Tibial artery (tissue), 4 donors: Measurements from ENCODE around the gene BTBD16.

Experiments used
- DNase-seq, 2 donors: peaks; one replicate each; pipeline ENCODE4 v3.0.0-alpha.2; 2019
- H3K27ac ChIP-seq, 2 donors: fragments of 200-600 bp; sonication (generic) in 1 of 2; 1 replicate in 1 of 2; 2 replicates in 1 of 2; pipeline ENCODE4 v1.5.1; 2018 to 2019; ENCODE audit warnings: mild to moderate bottlenecking in 1 of 2
- H3K27me3 ChIP-seq, 2 donors: fragments of 200-600 bp; sonication (generic) in 1 of 2; one replicate each; pipeline versions ENCODE4 v1.5.1 to v1.6.0; 2016 to 2019
- H3K36me3 ChIP-seq, 3 donors: fragments of 200-600 bp; sonication (generic) in 2 of 3; one replicate each; pipeline ENCODE4 v1.5.1; 2016 to 2019; ENCODE audit warnings: mild to moderate bottlenecking in 2 of 3
- H3K4me1 ChIP-seq, 4 donors: fragments of 200-600 bp; sonication (generic) in 2 of 4; 1 replicate in 3 of 4; 2 replicates in 1 of 4; pipeline ENCODE4 v1.5.1; 2016 to 2019
- H3K4me3 ChIP-seq, 2 donors: fragments of 200-600 bp; sonication (generic) in 1 of 2; 1 replicate in 1 of 2; 2 replicates in 1 of 2; pipeline ENCODE4 v1.5.1; 2018 to 2019; ENCODE audit warnings: mild to moderate bottlenecking in 2 of 2
- H3K9me3 ChIP-seq, 3 donors: fragments of 200-600 bp; sonication (generic) in 1 of 3; one replicate each; pipeline ENCODE4 v1.5.1; 2016 to 2019
- intact Hi-C: fragments of 100-400 bp; cut with DNase I; formaldehyde crosslinking; loops from one replicate; pipeline ENCODE4 v1.15.0; 2023; ENCODE audit warnings: low total_unique reads
- TF ChIP-seq, protein P1 (sequence below), 2 experiments: fragments of 200-600 bp in 1 of 2; fragments of 450-650 bp in 1 of 2; IDR thresholded peaks; one replicate each; pipeline ENCODE4 v1.5.1; 2017 to 2019; ENCODE audit warnings: antibody characterized with exemption in 2 of 2, mild to moderate bottlenecking in 1 of 2, moderate library complexity in 1 of 2

BTBD16 gene

DNA sequence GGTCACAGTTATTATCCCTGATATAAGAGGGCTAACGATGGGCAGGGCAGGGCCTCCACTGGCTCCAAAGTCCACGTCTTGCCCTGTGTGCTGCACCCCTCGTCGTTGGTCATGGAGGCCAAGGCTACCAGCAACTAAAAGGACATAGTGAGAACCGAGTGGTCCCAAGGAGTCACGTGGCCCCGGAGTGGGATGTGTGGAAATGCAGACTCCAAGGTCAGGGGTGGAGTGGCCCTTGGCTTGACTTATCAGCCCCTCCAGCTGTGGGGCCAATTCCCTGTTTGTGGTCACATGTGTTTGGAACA, 30.7 kb downstream of the BTBD16 start:
- TF ChIP-seq, protein P1, sequence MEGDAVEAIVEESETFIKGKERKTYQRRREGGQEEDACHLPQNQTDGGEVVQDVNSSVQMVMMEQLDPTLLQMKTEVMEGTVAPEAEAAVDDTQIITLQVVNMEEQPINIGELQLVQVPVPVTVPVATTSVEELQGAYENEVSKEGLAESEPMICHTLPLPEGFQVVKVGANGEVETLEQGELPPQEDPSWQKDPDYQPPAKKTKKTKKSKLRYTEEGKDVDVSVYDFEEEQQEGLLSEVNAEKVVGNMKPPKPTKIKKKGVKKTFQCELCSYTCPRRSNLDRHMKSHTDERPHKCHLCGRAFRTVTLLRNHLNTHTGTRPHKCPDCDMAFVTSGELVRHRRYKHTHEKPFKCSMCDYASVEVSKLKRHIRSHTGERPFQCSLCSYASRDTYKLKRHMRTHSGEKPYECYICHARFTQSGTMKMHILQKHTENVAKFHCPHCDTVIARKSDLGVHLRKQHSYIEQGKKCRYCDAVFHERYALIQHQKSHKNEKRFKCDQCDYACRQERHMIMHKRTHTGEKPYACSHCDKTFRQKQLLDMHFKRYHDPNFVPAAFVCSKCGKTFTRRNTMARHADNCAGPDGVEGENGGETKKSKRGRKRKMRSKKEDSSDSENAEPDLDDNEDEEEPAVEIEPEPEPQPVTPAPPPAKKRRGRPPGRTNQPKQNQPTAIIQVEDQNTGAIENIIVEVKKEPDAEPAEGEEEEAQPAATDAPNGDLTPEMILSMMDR (IDR thresholded peaks at IDR 0.05) = no peak
- H3K9me3 ChIP-seq = peaks cover 0 to 6% (median 0%) of the 10 kb centered on the region in 3 donors
- H3K4me3 ChIP-seq = no peak overlapping the region
- no peak for DNase-seq
- peaks cover 0 to 4% (median 0%) of the 10 kb centered on the region in 4 donors for H3K4me1 ChIP-seq
- peaks cover 0 to 3% of the 10 kb centered on the region in 2 donors for H3K27me3 ChIP-seq
- intact Hi-C loops = loop anchor here (5.0 kb wide), 1 partner anchor 36 kb away; no protein-coding TSS in a partner anchor
- no peak overlapping the region for H3K27ac ChIP-seq
- H3K36me3 ChIP-seq = no peaks in the 10 kb centered on the region

DNA sequence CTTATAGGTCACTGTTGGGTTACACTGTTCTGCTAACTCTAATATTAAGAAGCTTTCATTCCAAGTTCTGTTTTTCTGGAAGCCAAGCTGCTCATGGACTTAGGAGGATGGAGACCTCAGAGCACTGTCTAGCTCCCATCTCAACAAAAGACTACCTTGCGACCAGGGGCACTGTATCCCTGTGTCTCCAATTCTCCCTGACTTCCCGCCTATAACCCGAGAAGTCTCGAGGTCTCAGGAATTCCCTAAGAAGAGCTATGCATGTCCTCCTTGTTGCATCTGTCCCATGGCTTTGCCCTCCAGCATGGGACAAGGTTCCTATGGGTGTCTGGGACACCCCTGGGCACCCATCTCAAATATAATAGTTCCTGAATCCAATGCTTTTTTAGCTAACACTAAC, 31.2 kb downstream of the BTBD16 start:
- intact Hi-C loops = loop anchor here (5.0 kb wide), 1 partner anchor 35 kb away; no protein-coding TSS in a partner anchor
- no peaks in the 10 kb centered on the region for H3K27me3 ChIP-seq
- TF ChIP-seq, protein P1 (IDR thresholded peaks at IDR 0.05) = no peak
- no peaks in the 10 kb centered on the region for H3K36me3 ChIP-seq
- H3K27ac ChIP-seq = no peak overlapping the region
- peaks cover 0 to 6% (median 0%) of the 10 kb centered on the region in 3 donors for H3K9me3 ChIP-seq
- H3K4me1 ChIP-seq = peaks cover 0 to 8% (median under 1%) of the 10 kb centered on the region in 4 donors
- DNase-seq = no peak
- no peak overlapping the region for H3K4me3 ChIP-seq

DNA sequence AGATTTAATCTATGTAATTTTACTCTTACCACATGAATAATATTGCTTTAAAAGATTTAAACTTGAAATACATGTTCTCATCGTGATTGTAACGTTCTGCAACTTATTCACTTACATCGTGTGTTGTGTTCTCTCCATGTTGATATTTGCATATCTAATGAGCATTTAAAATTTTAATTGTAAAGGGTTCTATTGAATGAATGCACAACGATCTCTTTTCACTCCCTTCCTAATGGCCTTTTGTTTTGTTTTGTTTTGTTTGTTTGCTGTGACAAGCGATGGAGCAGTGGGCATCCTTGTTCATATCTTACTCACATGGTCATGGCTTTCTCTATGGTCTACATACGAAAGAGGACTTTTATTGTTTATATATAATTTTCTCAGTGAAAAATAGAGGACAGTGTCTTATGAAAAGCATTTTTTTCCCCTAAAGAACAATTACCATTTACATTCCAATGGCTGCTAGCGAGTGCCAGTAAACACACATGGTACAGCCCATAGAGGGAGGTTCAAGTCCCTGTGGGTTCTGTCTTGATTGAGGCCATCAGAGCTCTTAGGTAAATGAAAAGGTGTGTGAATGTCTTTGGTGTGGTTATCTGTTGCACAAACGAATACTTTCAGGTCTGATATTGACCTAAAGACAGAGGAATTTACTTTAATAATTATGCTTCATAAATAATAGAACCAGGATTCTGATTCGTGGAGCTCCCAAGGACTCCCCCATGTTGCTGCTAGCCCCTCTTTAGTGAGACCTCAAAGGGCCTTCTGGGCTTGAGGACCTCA, 32.4 kb downstream of the BTBD16 start:
- no peak for DNase-seq
- Histone ChIP-seq H3K36me3 (no peaks in the 10 kb centered on the region), H3K4me1 (peaks cover 0 to 18% (median 11%) of the 10 kb centered on the region in 4 donors), H3K27ac (no peak overlapping the region), H3K4me3 (no peak overlapping the region), H3K9me3 (peaks cover 0 to 6% (median 0%) of the 10 kb centered on the region in 3 donors), H3K27me3 (no peaks in the 10 kb centered on the region)
- TF ChIP-seq, protein P1 (IDR thresholded peaks at IDR 0.05) = no peak
- intact Hi-C loops = loop anchor here (5.0 kb wide), 1 partner anchor 34 kb away; no protein-coding TSS in a partner anchor

DNA sequence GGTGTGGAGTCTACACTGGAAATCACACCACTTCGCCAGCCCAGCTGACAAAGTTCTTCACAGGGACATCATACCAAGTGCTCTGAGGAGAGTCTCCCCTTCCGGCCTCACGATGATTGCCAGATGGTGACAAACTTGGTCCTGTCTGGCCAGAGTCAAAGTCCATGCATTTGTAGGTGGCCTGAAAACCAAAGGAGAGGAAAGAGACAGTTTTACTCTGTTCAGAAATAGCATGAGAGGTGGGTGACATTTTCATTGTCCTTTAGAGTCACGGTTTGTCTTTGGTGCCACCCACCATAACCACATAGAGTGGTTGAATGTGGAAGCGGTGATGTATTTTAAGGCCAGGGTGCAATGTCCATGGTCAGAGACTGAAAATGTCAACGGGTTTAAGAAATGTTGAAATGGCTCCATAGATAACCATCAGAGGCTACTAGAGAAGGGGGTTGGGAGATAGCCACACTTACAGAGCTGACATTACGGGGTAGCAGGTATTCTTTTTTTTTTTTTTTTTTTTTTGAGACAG, 33.0 kb downstream of the BTBD16 start:
- no peaks in the 10 kb centered on the region for H3K36me3 ChIP-seq
- H3K9me3 ChIP-seq = peaks cover 0 to 6% (median 0%) of the 10 kb centered on the region in 3 donors
- peaks cover 0 to 21% (median 17%) of the 10 kb centered on the region in 4 donors for H3K4me1 ChIP-seq
- intact Hi-C loops = loop anchor here (5.0 kb wide), 1 partner anchor 33 kb away; no protein-coding TSS in a partner anchor
- no peak overlapping the region for H3K4me3 ChIP-seq
- no peak for DNase-seq
- H3K27me3 ChIP-seq = no peaks in the 10 kb centered on the region
- no peak overlapping the region for H3K27ac ChIP-seq
- TF ChIP-seq, protein P1 (IDR thresholded peaks at IDR 0.05) = no peak

DNA sequence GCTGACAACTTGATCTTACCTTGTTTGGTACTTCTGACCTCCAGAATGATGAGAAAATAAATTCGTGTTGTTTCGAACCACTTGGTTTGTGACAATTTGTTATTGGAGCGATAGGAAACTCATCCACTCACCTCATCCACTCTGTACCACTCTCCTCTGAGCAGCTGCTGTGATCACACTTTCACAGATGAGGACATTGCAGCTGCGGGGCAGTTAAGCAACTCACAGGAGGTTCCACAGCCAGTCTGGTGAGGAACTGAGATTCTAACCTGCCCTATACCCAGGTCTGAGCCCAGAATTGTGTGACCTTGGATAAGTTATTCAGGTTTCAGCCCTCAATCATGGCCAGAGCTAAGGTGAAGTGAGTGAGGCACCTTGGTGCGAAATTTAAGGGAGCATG, 35.2 kb downstream of the BTBD16 start:
- no peak for DNase-seq
- no peaks in the 10 kb centered on the region for H3K36me3 ChIP-seq
- no peak overlapping the region for H3K27ac ChIP-seq
- H3K27me3 ChIP-seq = no peaks in the 10 kb centered on the region
- H3K4me1 ChIP-seq = peaks cover 0 to 39% (median 19%) of the 10 kb centered on the region in 4 donors
- intact Hi-C loops = no loop called here
- TF ChIP-seq, protein P1 (IDR thresholded peaks at IDR 0.05) = no peak
- H3K4me3 ChIP-seq = no peak overlapping the region
- H3K9me3 ChIP-seq = peaks cover 0 to 6% (median 0%) of the 10 kb centered on the region in 3 donors
